Keratinocyte (primary cell): ENCODE results near the gene FASLG.

Experiments
- CTCF ChIP-seq, 3 experiments: IDR thresholded peaks in 1 of 3; conservative IDR thresholded peaks in 1 of 3; optimal IDR thresholded peaks in 1 of 3; 2 replicates in 2 of 3; 3 replicates in 1 of 3; pipeline versions ENCODE3 to v1.5.1; 2011; ENCODE audit warnings: low read length in 3 of 3, mild to moderate bottlenecking in 3 of 3, moderate library complexity in 2 of 3, control low read depth in 1 of 3, inconsistent platforms in 1 of 3; ENCODE audit not compliant: insufficient read depth in 2 of 3; ENCODE audit errors: extremely low read depth in 1 of 3
- EZH2 ChIP-seq: IDR thresholded peaks from one replicate; pipeline ENCODE4 v1.6.1; 2012; ENCODE audit warnings: inconsistent platforms, mild to moderate bottlenecking, low read length, moderate library complexity

- TF ChIP-seq CTCF (optimal IDR thresholded peaks at IDR 0.05 in 1 of 3, IDR thresholded peaks at IDR 0.05 in 1 of 3, conservative IDR thresholded peaks at IDR 0.05 in 1 of 3; ENCODE audit: extremely low read depth in 1 of 3, insufficient read depth in 2 of 3, low read length in 3 of 3) (no peak), EZH2 (no peak)
Measured at GRCh38 chr1:172642970-172643369, 15.9 kb upstream of the FASLG start.
